ENCODE measurements around the gene COX19.
A peak's percentile ranks its signal among the peaks of the same experiment; 100 is the strongest.

The COX19 gene

DNA sequence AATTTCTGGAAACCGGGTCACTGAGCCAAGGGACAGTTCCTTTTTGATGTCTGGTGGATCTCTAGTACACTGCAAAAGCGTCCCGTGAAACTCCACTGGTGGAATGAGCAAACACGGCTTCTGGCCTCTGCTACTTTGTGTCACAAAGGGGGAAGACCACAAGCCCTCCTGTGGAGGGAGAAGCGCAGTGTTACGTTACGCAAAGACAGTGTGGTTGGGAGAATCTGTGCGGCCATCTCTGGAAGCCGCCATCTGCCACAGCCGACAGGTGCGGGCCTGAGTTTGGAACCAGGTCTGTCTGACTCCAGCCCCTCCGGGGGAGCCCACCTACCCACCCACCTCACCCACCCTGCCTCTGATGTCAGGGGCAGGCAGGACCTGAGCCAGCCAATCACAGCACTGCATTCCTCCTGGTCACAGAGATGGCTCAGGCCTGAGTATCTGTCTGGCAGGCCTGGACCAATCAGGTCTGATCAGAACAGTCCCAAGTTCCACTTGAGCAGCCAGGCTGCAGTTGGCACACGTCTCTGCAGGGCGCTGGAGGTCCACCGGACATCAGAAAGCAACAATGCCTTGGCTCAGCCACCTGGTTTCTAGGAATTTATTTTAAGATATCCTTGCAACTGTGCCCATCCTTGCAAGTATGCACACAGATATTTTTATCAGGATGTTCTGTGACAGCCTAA is 4.7 kb upstream of the COX19 start:
- H3K27ac ChIP-seq, result no peak overlapping the region
- DNase-seq (ENCODE audit: low read depth, low spot score), result no peak

GRCh38 chr7:979151-979550 is 3.8 kb upstream of the COX19 start:
- no peak overlapping the region for H3K27ac ChIP-seq
- DNase-seq (ENCODE audit: low read depth, low spot score), result no peak

DNA sequence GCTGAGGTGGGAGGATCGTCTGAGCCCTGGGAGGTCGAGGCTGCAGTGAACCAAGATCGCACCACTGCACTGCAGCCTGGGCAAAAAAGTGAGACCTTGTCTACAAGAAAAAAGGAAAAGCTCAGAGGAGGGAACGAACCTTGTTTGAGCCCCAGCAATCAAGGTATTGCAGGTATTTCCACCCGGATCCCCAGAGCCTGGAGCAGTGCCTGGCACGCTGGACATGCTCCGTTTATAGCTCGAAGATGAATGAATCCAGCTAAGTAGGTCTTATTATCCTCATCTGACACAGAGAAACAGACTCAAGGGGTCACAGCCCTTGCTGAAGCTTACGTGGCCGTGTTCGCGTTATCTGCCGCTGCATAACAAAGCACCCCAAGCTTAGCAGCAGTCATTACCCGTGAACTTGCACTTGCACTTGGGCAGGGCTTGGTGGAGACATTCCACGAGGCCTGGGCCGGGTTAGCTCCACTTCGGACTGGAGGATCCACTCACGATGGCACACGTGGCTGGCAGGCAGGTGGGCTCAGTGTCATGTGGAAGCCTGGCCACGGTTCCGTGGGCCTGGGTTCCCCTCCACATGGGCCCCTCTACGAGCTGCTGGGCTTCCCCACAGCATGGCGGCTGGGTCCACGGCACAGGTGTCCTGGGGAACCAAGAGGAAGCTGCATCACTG is 3.2 kb upstream of the COX19 start:
- no peak overlapping the region for H3K27ac ChIP-seq
- DNase-seq (ENCODE audit: low read depth, low spot score), result no peak

GRCh38 chr7:978049-978346 is 2.6 kb upstream of the COX19 start:
- no peak for DNase-seq (ENCODE audit: low read depth, low spot score)
- no peak overlapping the region for H3K27ac ChIP-seq

DNA sequence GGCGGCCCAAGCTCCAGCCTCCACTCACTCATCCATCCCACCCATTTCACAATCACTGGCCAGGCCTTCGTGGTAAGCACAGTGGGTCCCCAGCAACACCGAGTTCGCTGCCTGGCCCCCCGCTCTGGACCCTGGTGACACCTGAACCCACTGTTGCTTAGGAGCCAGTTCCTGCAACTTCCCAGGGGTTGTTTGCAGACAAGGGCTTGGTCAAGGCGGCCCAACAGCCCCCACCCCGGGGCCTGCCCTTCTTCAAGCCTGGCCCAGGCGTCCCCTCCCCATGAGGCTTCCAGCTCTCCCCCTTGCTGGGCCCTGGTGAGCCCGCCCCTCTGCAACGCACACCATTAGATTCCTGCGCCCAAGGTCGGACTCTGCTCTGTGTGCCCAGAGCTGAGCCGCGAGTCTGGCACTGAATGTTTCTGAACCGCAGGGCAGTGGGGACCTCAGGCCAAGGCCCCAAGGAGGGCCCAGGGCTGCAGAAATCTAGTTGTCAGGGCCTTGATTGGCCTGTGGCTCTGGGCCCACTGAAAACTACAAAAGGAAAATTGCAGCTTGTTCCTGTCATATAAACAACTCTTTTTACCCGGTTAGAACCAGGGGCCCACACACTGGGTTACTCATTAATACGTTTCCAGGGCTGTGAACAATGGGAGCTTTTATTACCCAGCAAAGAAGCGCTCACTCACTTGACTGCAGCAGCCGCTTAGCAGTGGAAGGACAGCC is 2.1 kb upstream of the COX19 start:
- H3K27ac ChIP-seq, result no peak overlapping the region
- no peak for DNase-seq (ENCODE audit: low read depth, low spot score)

DNA sequence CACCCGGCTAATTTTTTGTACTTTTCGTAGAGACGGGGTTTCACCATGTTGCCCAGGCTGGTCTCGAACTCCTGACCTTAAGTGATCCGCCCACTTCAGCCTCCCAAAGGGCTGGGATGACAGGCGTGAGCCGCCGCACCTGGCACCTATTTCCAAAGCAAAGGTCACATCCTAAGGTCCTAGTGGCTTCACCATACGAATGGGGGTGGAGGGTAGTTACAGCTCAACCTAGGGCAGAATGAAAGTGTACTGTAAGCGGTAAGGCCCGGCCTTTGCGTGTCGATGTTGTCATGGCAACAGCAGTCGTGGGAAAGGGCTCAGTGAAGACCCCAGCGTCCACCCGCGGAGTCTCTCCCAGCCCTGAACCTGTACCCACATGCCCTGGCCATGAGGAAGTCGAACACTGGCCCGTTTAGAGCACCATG is 1.6 kb upstream of the COX19 start:
- no peak overlapping the region for H3K27ac ChIP-seq
- no peak for DNase-seq (ENCODE audit: low read depth, low spot score)

DNA sequence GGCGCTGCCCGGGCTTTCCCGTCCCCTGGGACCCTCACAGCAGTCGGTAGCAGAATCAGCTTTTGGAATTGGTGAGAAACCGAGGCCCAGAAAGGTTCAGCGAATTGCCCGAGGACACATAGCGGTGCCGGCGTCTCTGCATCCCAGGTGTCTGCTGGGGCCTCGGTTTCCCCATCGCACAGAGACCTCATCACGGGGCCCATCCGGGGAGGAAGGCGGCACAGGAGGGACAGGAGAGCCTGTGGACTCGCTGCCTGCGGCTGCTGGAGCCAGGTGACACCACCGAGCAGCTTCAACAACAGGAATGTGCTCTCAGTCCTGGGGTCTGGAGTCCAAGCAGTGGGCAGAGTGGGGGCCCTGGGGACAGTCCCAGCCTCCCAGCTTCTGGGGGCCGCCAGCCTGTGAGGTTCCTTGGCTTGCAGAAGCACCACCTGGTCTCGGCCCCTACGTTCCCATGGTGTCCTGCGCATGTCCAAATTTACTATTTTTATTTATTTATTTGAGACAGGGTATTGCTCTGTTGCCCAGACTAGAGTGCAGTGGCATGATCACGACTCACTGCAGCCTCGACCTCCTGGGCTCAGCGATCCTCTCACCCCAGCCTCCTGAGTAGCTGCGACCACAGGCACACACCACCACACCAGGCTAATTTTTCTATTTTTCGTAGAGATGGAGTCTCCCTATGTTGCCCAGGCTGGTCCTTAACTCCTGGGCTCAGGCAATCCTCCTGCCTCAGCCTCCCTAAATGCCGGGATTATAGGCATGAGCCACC is 539 bp upstream of the COX19 start:
- H3K27ac ChIP-seq, result peak overlapping the region; percentile 91
- no peak for DNase-seq (ENCODE audit: low read depth, low spot score)

DNA sequence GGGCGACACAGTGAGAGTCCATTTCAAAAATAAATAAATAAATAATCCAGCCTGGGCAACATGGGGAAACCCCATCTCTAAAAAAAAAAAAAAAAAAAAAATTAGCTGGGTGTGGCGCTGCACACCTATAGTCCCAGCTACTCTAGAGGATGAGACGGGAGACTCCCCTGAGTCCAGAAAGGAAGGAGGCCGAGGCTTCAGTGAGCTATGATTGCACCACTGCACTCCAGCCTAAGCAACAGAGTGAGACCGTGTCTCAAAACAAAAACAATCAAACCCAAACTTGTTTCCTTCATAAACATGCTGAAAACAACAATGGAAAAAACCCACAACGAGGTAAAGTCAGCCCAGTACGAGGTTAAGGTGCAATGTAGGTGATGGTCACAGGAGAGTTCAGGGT is 1.2 kb downstream of the COX19 start:
- H3K27ac ChIP-seq, result peak overlapping the region; percentile 91
- no peak for DNase-seq (ENCODE audit: low read depth, low spot score)

GRCh38 chr7:973312-973711 is 2.0 kb downstream of the COX19 start:
- no peak overlapping the region for H3K27ac ChIP-seq
- DNase-seq (ENCODE audit: low read depth, low spot score), result no peak

- no peak overlapping the region for H3K27ac ChIP-seq
- no peak for DNase-seq (ENCODE audit: low read depth, low spot score)
These were observed 2.6 kb downstream of the COX19 start for GRCh38 chr7:972676-973309.

GRCh38 chr7:972110-972509 is 3.2 kb downstream of the COX19 start:
- no peak for DNase-seq (ENCODE audit: low read depth, low spot score)

DNA sequence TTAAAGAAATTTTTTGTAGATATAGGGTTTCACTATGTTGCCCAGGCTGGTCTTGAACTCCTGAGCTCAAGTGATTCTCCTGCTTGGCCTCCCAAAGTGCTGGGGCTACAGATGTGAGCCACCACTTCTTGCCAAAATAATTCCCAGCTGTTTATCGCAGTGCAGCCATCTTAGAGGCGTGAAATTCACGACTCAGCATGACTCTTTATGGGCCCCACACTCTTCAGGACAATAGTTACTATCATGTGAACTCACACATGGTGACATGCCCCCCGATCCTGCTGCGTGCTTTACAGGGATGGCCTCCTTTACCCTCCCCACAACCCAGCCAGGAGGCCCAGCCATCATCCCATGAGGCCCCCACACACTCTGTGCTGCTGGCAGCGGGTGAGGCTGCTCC is 4.6 kb downstream of the COX19 start:
- no peak overlapping the region for H3K27ac ChIP-seq
- DNase-seq (ENCODE audit: low read depth, low spot score), result no peak

More at GRCh38 chr7:972110-972509, 3.2 kb downstream of the COX19 start:
- no peak overlapping the region for H3K27ac ChIP-seq

DNA sequence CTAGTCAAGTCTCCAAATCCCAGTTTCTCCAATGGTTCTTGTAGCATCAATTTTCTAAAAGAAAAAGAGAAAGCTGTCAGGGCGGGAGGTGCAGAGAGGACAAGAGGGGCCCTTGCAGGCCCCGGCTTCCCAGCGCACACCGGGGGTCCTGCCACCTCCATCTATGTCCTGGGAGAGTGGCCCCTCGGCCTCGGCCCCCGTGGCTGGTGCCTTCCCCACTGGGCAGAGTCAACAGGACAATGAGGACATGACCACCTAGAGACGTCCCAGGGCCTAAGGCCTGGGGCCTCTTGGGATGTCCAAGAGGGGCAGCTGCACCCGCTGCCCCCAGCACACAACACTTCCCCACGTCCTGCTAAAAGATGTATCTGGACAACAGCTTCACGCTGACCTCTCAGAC is 5.9 kb downstream of the COX19 start:
- H3K27ac ChIP-seq, result no peak overlapping the region
- DNase-seq (ENCODE audit: low read depth, low spot score), result no peak

- no peak for DNase-seq (ENCODE audit: low read depth, low spot score)
- H3K27ac ChIP-seq, result no peak overlapping the region
These were observed 6.9 kb downstream of the COX19 start for GRCh38 chr7:968205-969105.

- no peak overlapping the region for H3K27ac ChIP-seq
- DNase-seq (ENCODE audit: low read depth, low spot score), result no peak
These were observed 7.8 kb downstream of the COX19 start for GRCh38 chr7:967361-968082.

DNA sequence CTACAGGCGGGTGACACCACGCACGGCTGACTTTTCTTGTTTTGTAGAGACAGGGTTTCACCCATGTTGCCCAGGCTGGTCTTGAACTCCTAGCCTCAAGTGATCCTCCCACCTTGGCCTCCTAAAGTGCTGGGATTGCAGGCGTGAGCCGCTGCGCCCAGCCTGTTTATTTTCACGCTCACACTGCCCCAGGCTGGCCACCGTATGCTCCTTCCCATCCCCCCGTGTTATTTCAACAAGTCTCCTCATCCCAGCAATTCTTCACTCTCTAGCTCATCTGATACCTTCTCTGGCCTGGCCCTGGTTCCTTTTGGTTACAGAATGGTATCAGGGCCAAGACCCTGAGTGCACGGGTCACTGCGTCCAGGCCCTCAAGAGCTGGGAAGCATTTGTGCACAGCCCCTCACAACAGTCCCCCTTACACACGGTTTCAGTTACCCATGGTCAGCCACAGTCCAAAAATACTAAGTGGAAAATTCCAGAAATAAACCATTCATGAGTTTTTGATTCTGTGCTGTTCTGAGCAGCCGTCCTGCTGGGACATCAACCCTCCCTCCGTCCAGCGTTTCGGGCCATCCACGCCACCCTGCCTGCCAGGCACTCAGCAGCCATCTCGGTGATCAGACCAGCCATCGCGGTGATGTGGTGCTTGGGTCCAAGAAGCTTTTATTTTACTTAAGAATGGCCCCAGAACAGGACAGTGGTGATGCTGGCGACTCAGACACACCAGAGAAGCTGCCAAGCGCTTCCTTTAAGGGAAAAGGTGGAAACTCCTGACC is 8.9 kb downstream of the COX19 start:
- no peak for DNase-seq (ENCODE audit: low read depth, low spot score)
- H3K27ac ChIP-seq, result no peak overlapping the region

- no peak overlapping the region for H3K27ac ChIP-seq
- DNase-seq (ENCODE audit: low read depth, low spot score), result no peak
These were observed 10.7 kb downstream of the COX19 start for GRCh38 chr7:964401-965231.

Data from epithelial cell of prostate (primary cell).